GM23338 (cell line): Measurements from ENCODE around the gene GNAS. TPM values are rescaled to one million over a fixed set of nuclear protein-coding genes. Genes with fewer than 3 reads are reported as not detected.

Experiments used
- ATAC-seq: fragments of 200-7000 bp; cut with Tn5 transposase; 3 replicates; pipeline ENCODE4 v1.9.1; 2020
- DNase-seq: peaks from one replicate; pipeline ENCODE4 v3.0.0-alpha.2; 2015; ENCODE audit warnings: low spot score
- H2AFZ ChIP-seq: fragments of 200-600 bp; sonication (generic); 2 replicates; pipeline ENCODE4 v1.8.0; 2016; ENCODE audit warnings: antibody characterized with exemption, mild to moderate bottlenecking, moderate library complexity
- H3F3A ChIP-seq: fragments of 200-600 bp; sonication (generic); replicated peaks from 2 replicates; pipeline ENCODE4 v1.8.0; 2017; ENCODE audit warnings: antibody characterized with exemption, mixed run types, low read depth
- H3K27ac ChIP-seq: fragments of 200-600 bp; sonication (generic); 2 replicates; pipeline ENCODE4 v1.6.1; 2016; ENCODE audit warnings: low read depth
- H3K27me3 ChIP-seq: fragments of 200-600 bp; sonication (generic); 2 replicates; pipeline ENCODE4 v1.8.0; 2016; ENCODE audit warnings: mild to moderate bottlenecking, mixed run types, moderate library complexity; ENCODE audit not compliant: insufficient read depth
- H3K36me3 ChIP-seq: fragments of 200-600 bp; sonication (generic); 2 replicates; pipeline ENCODE4 v1.8.0; 2016; ENCODE audit warnings: mild to moderate bottlenecking; ENCODE audit not compliant: insufficient read depth
- H3K4me1 ChIP-seq: fragments of 200-600 bp; sonication (generic); 2 replicates; pipeline ENCODE4 v1.8.0; 2016; ENCODE audit warnings: mild to moderate bottlenecking, moderate library complexity; ENCODE audit not compliant: insufficient read depth
- H3K4me2 ChIP-seq: fragments of 200-600 bp; sonication (generic); 2 replicates; pipeline ENCODE4 v1.7.1; 2017; ENCODE audit warnings: mixed run types
- H3K4me3 ChIP-seq: fragments of 200-600 bp; sonication (generic); 2 replicates; pipeline ENCODE4 v1.6.1; 2016; ENCODE audit warnings: mixed run types
- H3K79me2 ChIP-seq: fragments of 200-600 bp; sonication (generic); replicated peaks from 2 replicates; pipeline ENCODE4 v1.8.0; 2017; ENCODE audit warnings: mild to moderate bottlenecking; ENCODE audit not compliant: insufficient read depth
- H3K9me2 ChIP-seq: fragments of 200-600 bp; sonication (generic); 2 replicates; pipeline ENCODE4 v1.8.0; 2017; ENCODE audit not compliant: insufficient read depth
- H4K20me1 ChIP-seq: fragments of 200-600 bp; sonication (generic); replicated peaks from 2 replicates; pipeline ENCODE4 v1.8.0; 2017; ENCODE audit warnings: mild to moderate bottlenecking; ENCODE audit not compliant: insufficient read depth
- H3K27ac Mint-ChIP-seq: 2 replicates; pipeline ENCODE4 v1.8.0; 2020; ENCODE audit warnings: inconsistent platforms, mild to moderate bottlenecking, moderate library complexity, mixed read lengths
- H3K27me3 Mint-ChIP-seq: 3 replicates; pipeline ENCODE4 v1.8.0; 2022; ENCODE audit warnings: low read depth, mild to moderate bottlenecking, moderate library complexity, mixed read lengths, inconsistent platforms; ENCODE audit not compliant: insufficient read depth, poor library complexity
- H3K36me3 Mint-ChIP-seq: 3 replicates; pipeline ENCODE4 v1.8.0; 2021; ENCODE audit warnings: low read depth, mild to moderate bottlenecking, inconsistent platforms, moderate library complexity, mixed read lengths
- H3K4me1 Mint-ChIP-seq: 3 replicates; pipeline ENCODE4 v1.8.0; 2020; ENCODE audit warnings: mild to moderate bottlenecking, inconsistent platforms, mixed read lengths
- H3K4me3 Mint-ChIP-seq: 3 replicates; pipeline ENCODE4 v1.8.0; 2021; ENCODE audit warnings: moderate library complexity, mild to moderate bottlenecking, inconsistent platforms, mixed read lengths
- H3K9me3 Mint-ChIP-seq: 3 replicates; pipeline ENCODE4 v1.8.0; 2020; ENCODE audit warnings: moderate library complexity, mild to moderate bottlenecking, inconsistent platforms, mixed read lengths
- CREB1 ChIP-seq: fragments of 250-450 bp; sonication (Bioruptor Pico); IDR thresholded peaks from 2 replicates; pipeline ENCODE4 v1.5.0; 2020; ENCODE audit warnings: low read depth, mild to moderate bottlenecking, moderate library complexity
- ETS1 ChIP-seq: IDR thresholded peaks from 2 replicates; pipeline ENCODE4 v1.6.1; 2016; ENCODE audit warnings: antibody characterized with exemption
- EZH2 ChIP-seq: fragments of 200-600 bp; sonication (generic); IDR thresholded peaks from one replicate; pipeline ENCODE4 v1.8.0; 2017; ENCODE audit warnings: antibody characterized with exemption, mild to moderate bottlenecking, low read depth; ENCODE audit not compliant: unreplicated experiment
- JUNB ChIP-seq: IDR thresholded peaks from one replicate; pipeline ENCODE4 v1.6.1; 2016; ENCODE audit warnings: antibody characterized with exemption; ENCODE audit not compliant: unreplicated experiment
- NANOG ChIP-seq: IDR thresholded peaks from 2 replicates; pipeline ENCODE4 v1.6.1; 2016; ENCODE audit warnings: antibody characterized with exemption, borderline replicate concordance
- POLR2AphosphoS5 ChIP-seq: IDR thresholded peaks from 2 replicates; pipeline ENCODE4 v1.6.1; 2016; ENCODE audit warnings: antibody characterized with exemption, low read depth
- REST ChIP-seq: IDR thresholded peaks from one replicate; pipeline ENCODE4 v1.6.1; 2018; ENCODE audit warnings: antibody characterized with exemption; ENCODE audit not compliant: unreplicated experiment
- STAT1 ChIP-seq: IDR thresholded peaks from one replicate; pipeline ENCODE4 v1.6.1; 2016; ENCODE audit warnings: antibody characterized with exemption; ENCODE audit not compliant: unreplicated experiment
- ZNF114 ChIP-seq: fragments of 250-450 bp; sonication (Bioruptor Pico); IDR thresholded peaks from 2 replicates; pipeline ENCODE4 v1.5.0; 2020; ENCODE audit warnings: mild to moderate bottlenecking, moderate library complexity
- ZNF331 ChIP-seq: fragments of 250-450 bp; sonication (Bioruptor Pico); IDR thresholded peaks from 2 replicates; pipeline ENCODE4 v1.5.0; 2020; ENCODE audit warnings: low read depth, mild to moderate bottlenecking, moderate library complexity
- polyA plus RNA-seq: library from polyadenylated mRNA; unstranded; fragments of >200 nt; fragmentation: Nextera tagmentation; extraction: Ambion mirVana; gene quantifications from 2 replicates; pipeline ENCODE4 v1.2.1, GENCODE V29; 2016
- total RNA-seq: library from RNA; depleted of rRNA; stranded (reverse); fragments of >200 nt; shearing (Covaris generic); gene quantifications from 2 replicates; pipeline ENCODE4 v1.2.3, GENCODE V29; 2014

The GNAS gene
- total and polyA plus RNA-seq, 2 experiments from 2014 or later: 917 to 1,042 TPM

- 0 out of 2 replicates have a peak, but pooled peaks cover 11% of the 10 kb centered on the region for H4K20me1 ChIP-seq
- no peaks in the 10 kb centered on the region for H3K9me2 ChIP-seq
- H3K4me3 ChIP-seq: no peak overlapping the region
- H2AFZ ChIP-seq: no peak overlapping the region
- no peaks in the 10 kb centered on the region for H3K79me2 ChIP-seq
- Mint-ChIP-seq H3K9me3 (no peaks in the 10 kb centered on the region), H3K4me1 (no peaks in the 10 kb centered on the region; the same call in 2 of the 3 replicates), H3K27me3 (peaks cover 9% of the 10 kb centered on the region), H3K36me3 (peaks cover 56% of the 10 kb centered on the region), H3K4me3 (no peak overlapping the region), H3K27ac (no peak overlapping the region)
- peaks cover 44% of the 10 kb centered on the region for H3K36me3 ChIP-seq
- H3K4me1 ChIP-seq: no peaks in the 10 kb centered on the region
- peaks cover 25% of the 10 kb centered on the region for H3F3A ChIP-seq
- H3K4me2 ChIP-seq: no peak overlapping the region
- DNase-seq (no peak), ATAC-seq (no peak)
- H3K27ac ChIP-seq: no peak overlapping the region
- H3K27me3 ChIP-seq: no peaks in the 10 kb centered on the region
- TF ChIP-seq POLR2AphosphoS5: peak; percentile 45; the same call in 1 of the 2 replicates
- TF ChIP-seq REST: no peak
Measured at GRCh38 chr20:58911970-58912369, 59.5 kb downstream of the GNAS start.

GRCh38 chr20:58913079-58913478 is 60.6 kb downstream of the GNAS start:
- H3K9me3 Mint-ChIP-seq: no peaks in the 10 kb centered on the region
- no peak overlapping the region for H3K4me3 ChIP-seq
- no peak overlapping the region for H3K4me3 Mint-ChIP-seq
- peaks cover 16% of the 10 kb centered on the region for H3F3A ChIP-seq
- no peak overlapping the region for H3K27ac ChIP-seq
- no peaks in the 10 kb centered on the region for H3K27me3 ChIP-seq
- H3K27ac Mint-ChIP-seq: no peak overlapping the region
- no peaks in the 10 kb centered on the region for H3K79me2 ChIP-seq
- no peak for ATAC-seq
- H3K4me1 ChIP-seq: no peaks in the 10 kb centered on the region
- peaks cover 33% of the 10 kb centered on the region for H3K36me3 ChIP-seq
- 0 out of 2 replicates have a peak, but pooled peaks cover 11% of the 10 kb centered on the region for H4K20me1 ChIP-seq
- H2AFZ ChIP-seq: no peak overlapping the region
- H3K27me3 Mint-ChIP-seq: peaks cover 9% of the 10 kb centered on the region
- H3K4me2 ChIP-seq: no peak overlapping the region
- no peaks in the 10 kb centered on the region for H3K4me1 Mint-ChIP-seq
- no peaks in the 10 kb centered on the region for H3K9me2 ChIP-seq
- H3K36me3 Mint-ChIP-seq: peaks cover 45% of the 10 kb centered on the region
- DNase-seq: no peak
- no peak for TF ChIP-seq REST
- no peak for TF ChIP-seq CREB1 (CRISPR knock-in tag)
- no peak for TF ChIP-seq POLR2AphosphoS5
- no peak for TF ChIP-seq ZNF114 (CRISPR knock-in tag)
- no peak for TF ChIP-seq NANOG
- no peak for TF ChIP-seq ZNF331 (CRISPR knock-in tag)
- no peak for TF ChIP-seq STAT1
- TF ChIP-seq EZH2: no peak
- TF ChIP-seq JUNB: no peak
- TF ChIP-seq ETS1: no peak
